Body of pancreas (tissue), 4 donors: ENCODE measurements around the gene ARHGAP4.

Source experiments
- POLR2A ChIP-seq, 3 donors: fragments of 450-650 bp; IDR thresholded peaks; one replicate each; pipeline ENCODE4 v1.6.1; 2016; ENCODE audit warnings: antibody characterized with exemption in 3 of 3, mild to moderate bottlenecking in 2 of 3
- TF ChIP-seq, protein P1 (sequence below), 7 experiments: fragments of 450-650 bp in 4 of 7; fragments of 200-600 bp in 3 of 7; sonication (generic) in 3 of 7; IDR thresholded peaks; one replicate each; pipeline ENCODE4 v1.5.1; 2016 to 2019; ENCODE audit warnings: antibody characterized with exemption in 7 of 7

DNA sequence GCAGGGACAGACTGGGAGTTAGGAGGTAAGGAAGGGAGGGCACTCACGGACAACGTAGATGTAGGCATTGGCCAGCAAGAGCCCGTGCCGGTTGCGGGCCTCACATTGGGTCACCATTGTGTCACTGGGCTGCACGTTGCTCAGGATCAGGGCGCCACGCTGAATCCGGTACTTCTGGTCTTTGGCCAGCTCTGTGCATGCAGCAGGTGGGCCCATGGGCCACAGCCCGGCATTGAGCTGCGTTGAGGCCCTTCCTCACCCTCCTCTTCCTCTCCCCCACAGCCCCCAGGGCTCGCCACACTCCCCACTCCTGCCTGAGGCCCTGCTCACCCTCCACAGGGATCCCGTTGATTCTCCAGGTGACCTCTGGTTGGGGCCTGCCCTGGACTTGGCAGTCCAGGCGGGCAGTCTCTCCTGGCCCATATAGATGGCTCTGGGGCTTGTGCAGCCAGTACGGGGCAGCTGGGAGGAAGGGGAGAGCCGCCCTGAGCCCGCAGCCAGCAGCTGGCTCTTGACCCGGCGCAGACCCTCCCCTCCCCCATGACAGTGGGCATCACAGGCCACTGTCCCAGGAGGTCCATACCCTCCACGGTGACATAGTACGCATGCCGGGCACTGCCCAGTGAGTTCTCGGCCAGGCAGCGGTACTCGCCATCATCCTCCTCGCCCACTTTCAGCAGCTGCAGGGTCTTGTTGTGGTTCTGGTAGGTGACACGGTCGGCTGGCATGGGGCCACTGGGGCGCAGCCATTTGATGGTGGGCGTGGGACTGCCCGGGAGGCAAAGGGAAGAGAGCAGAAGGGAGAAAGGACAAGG is 56.4 kb downstream of the ARHGAP4 start:
- TF ChIP-seq, protein P1, sequence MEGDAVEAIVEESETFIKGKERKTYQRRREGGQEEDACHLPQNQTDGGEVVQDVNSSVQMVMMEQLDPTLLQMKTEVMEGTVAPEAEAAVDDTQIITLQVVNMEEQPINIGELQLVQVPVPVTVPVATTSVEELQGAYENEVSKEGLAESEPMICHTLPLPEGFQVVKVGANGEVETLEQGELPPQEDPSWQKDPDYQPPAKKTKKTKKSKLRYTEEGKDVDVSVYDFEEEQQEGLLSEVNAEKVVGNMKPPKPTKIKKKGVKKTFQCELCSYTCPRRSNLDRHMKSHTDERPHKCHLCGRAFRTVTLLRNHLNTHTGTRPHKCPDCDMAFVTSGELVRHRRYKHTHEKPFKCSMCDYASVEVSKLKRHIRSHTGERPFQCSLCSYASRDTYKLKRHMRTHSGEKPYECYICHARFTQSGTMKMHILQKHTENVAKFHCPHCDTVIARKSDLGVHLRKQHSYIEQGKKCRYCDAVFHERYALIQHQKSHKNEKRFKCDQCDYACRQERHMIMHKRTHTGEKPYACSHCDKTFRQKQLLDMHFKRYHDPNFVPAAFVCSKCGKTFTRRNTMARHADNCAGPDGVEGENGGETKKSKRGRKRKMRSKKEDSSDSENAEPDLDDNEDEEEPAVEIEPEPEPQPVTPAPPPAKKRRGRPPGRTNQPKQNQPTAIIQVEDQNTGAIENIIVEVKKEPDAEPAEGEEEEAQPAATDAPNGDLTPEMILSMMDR (IDR thresholded peaks at IDR 0.05) = no peak
- TF ChIP-seq POLR2A (IDR thresholded peaks at IDR 0.05) = no peak
